Liver (tissue), 3 donors: ENCODE results near the gene MED25.

Experiments used
- CTCF ChIP-seq: fragments of 150-350 bp; IDR thresholded peaks from 2 replicates; pipeline ENCODE4 v1.5.1; 2017; ENCODE audit warnings: improper control_type of control experiment, low read depth, low read length; ENCODE audit not compliant: missing input control
- GABPA ChIP-seq, 2 donors: IDR thresholded peaks in 1 of 2; conservative IDR thresholded peaks in 1 of 2; 2 replicates each; pipeline ENCODE4 v1.6.1; 2016; ENCODE audit warnings: antibody characterized with exemption in 2 of 2, mild to moderate bottlenecking in 1 of 2, moderate library complexity in 1 of 2
- MAX ChIP-seq: IDR thresholded peaks from 2 replicates; pipeline ENCODE4 v1.6.1; 2016; ENCODE audit warnings: antibody characterized with exemption
- RAD21 ChIP-seq, 2 donors: IDR thresholded peaks; 2 replicates each; pipeline ENCODE4 v1.6.1; 2016; ENCODE audit warnings: antibody characterized with exemption in 2 of 2, mild to moderate bottlenecking in 2 of 2
- YY1 ChIP-seq: IDR thresholded peaks from 2 replicates; pipeline ENCODE4 v1.6.1; 2016; ENCODE audit warnings: antibody characterized with exemption, mild to moderate bottlenecking
- ZBTB33 ChIP-seq: IDR thresholded peaks from 2 replicates; pipeline ENCODE4 v1.6.1; 2016; ENCODE audit warnings: antibody characterized with exemption
- donor health status: healthy.
- donor health status: healthy.

GRCh38 chr19:49837009-49837310 lies 18.9 kb downstream of the MED25 start:
- TF ChIP-seq GABPA (IDR thresholded peaks at IDR 0.05 in 1 of 2, conservative IDR thresholded peaks at IDR 0.05 in 1 of 2), result no peak
- TF ChIP-seq YY1, result no peak
- TF ChIP-seq MAX, result no peak
- TF ChIP-seq CTCF, result no peak
- TF ChIP-seq RAD21 (IDR thresholded peaks at IDR 0.05), result no peak
- no peak for TF ChIP-seq ZBTB33
